Subcutaneous adipose tissue (tissue), 4 donors: ENCODE measurements around the gene ARF1. TPM values are rescaled to one million over a fixed set of nuclear protein-coding genes. Genes with fewer than 3 reads are reported as not detected.

ENCODE experiments used
- CTCF ChIP-seq: fragments of 450-650 bp; IDR thresholded peaks from one replicate; pipeline ENCODE4 v1.5.1; 2016; ENCODE audit warnings: low read depth, mild to moderate bottlenecking, control low read depth, antibody characterized with exemption, moderate library complexity
- total RNA-seq, 4 donors: library from RNA; depleted of rRNA; stranded (reverse); fragments of >200 nt; gene quantifications; one replicate each; pipeline ENCODE4 v1.1.0, GENCODE V29; 2016

Gene ARF1
- total RNA-seq, 4 donors from 2014 or later: 227 to 245 (median 236) TPM

GRCh38 chr1:228140724-228141225, 58.3 kb downstream of the ARF1 start:
- no peak for TF ChIP-seq CTCF

DNA sequence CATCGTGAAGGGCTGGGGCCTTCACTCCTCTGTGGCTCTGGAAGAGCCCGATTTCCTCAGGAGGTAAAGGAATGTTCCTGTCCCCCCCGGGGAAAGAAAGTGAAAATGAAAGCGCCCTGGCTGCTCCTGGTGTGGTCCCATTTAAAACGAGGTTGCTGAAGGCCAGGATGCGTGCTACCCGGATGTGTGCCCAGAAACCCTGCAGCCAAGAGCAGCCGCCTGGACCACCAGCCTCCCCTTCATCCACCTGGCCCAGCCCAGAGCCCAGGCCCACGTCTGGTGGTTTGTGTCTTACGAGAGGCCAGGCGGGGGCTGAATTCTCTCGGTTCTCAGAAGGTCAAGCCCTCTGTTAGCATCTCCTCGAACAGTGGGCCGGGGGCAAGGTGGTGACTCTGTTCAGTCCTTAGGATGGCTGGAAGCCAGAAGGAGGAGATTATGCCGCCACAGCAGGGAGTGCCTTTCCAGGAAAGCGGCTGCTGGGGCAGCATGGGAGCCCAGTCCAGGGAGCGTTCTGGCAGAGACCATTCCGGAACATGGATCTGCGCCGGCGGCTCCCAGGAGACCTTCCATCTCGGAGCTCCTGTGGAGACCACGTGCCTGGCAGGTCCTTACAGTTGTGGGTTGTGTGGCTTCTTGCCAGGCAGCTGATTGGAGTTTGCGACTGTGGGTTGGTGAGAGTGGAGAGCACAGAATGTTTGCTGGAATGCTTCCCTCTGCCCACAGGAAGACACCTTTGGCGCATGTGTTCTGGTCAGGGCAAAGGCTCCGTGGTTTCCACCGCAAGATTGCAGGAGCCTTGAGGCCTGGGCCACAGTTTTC, 58.9 kb downstream of the ARF1 start:
- TF ChIP-seq CTCF: no peak

DNA sequence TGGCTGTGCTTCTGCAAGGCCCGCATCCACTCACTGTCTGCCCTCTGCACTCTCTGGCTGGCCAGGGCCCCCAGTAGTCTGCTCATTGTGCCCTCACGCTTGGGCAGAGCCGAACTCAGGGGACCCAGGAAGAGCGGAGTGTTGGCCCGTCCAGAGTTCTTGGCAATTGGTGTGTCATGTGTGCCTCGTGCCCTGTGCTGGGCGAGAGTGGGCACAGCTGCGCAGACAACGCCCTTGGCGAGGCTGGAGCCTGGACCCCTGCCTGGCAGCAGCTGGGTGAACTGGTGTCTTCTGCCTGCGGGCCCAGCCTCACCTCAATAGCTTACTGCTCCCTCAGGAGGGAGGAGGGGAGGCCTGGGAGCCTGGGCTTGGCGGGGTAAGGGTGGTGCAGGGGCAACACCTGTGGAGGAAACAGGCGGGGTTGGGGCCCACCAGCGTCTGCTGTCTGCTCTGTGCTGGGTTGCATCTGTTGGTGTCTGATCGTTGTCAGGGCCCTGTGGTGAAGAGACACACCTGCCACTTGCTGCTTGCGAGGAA, 59.7 kb downstream of the ARF1 start:
- TF ChIP-seq CTCF: no peak

GRCh38 chr1:228142701-228143136, 60.2 kb downstream of the ARF1 start:
- TF ChIP-seq CTCF: no peak

DNA sequence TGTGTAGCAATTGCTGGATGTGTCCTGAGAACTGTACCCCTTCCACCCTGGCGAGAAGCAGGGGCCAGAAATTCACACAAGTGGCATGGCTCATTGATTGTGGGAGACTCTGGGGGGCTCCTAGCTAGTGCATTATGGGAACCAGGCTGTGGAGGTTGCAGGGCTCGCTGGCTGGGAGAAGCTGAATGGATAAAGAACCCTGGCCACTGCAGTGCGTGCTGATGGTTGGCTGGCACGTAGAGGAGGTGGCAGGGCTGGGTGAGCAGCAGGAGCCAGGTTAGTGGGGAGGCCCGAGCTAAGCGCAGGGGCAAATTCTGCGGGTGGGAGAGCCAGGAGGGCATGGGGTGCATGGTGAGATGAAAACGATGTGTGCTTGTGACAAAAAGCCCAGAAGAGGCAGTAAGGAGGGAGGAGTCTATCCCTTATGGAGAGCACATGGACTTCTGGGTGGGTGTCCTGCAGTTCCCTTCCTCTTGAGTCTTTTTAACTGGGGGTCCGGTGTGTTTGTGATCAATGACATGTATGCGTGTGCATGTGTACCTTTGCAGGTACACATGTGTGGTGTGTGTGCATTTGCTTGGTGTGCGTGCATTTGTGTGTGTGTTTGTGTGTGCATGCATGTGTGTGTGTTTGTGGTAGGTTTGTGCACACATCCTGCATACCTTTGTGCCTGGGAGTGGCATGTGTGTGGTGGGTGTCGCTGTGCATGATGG, 61.1 kb downstream of the ARF1 start:
- TF ChIP-seq CTCF: no peak

GRCh38 chr1:228144193-228144992, 61.9 kb downstream of the ARF1 start:
- TF ChIP-seq CTCF: no peak
